ENCODE measurements around the gene BCLAF1. TPM values are rescaled to one million over a fixed set of nuclear protein-coding genes. Genes with fewer than 3 reads are reported as not detected.

The BCLAF1 gene
- polyA plus RNA-seq, 3 donors, result 32.5 to 75.8 (median 47.0) TPM

- H3K4me3 ChIP-seq (replicated peaks in 1 of 3; ENCODE audit: low read depth in 2 of 3, low read length in 3 of 3), result no peak overlapping the region
- DNase-seq, result no peak
- no peaks in the 10 kb centered on the region for H3K79me2 ChIP-seq (ENCODE audit: insufficient read depth, low read length)
- no peak overlapping the region for H3K27ac ChIP-seq (ENCODE audit: low read depth in 1 of 2, low read length in 2 of 2)
- no peak overlapping the region for H3K9ac ChIP-seq (ENCODE audit: insufficient read depth, low read length, poor library complexity, severe bottlenecking)
- no peaks in the 10 kb centered on the region for H3K9me3 Mint-ChIP-seq
- no peaks in the 10 kb centered on the region for H3K27me3 ChIP-seq (ENCODE audit: control insufficient read depth in 2 of 2, insufficient read depth in 2 of 2, low read length in 2 of 2)
- H3K4me2 ChIP-seq (replicated peaks; ENCODE audit: extremely low read depth, low read length, poor library complexity, severe bottlenecking), result no peak overlapping the region
- H3K4me1 Mint-ChIP-seq, result no peaks in the 10 kb centered on the region
- H3K27me3 Mint-ChIP-seq (ENCODE audit: low read depth in 3 of 3), result peaks cover 0 to 2% (median 0%) of the 10 kb centered on the region in 3 donors
- no peaks in the 10 kb centered on the region for H3K36me3 ChIP-seq (replicated peaks in 1 of 2; ENCODE audit: control insufficient read depth in 1 of 2, insufficient read depth in 2 of 2, low read length in 2 of 2)
- no peaks in the 10 kb centered on the region for H3K36me3 Mint-ChIP-seq
- intact Hi-C loops (cut with micrococcal nuclease), result no loop called here
- WGBS (ENCODE audit: insufficient coverage), result 100% methylated on average over 3 of the region's 4 CpGs
- no peaks in the 10 kb centered on the region for H3K9me3 ChIP-seq (replicated peaks in 1 of 2; ENCODE audit: control insufficient read depth in 1 of 2, insufficient read depth in 1 of 2, low read length in 2 of 2)
- H3K4me3 Mint-ChIP-seq, result no peak overlapping the region
- no peak for TF ChIP-seq CTCF (IDR thresholded peaks at IDR 0.05)
- H4K20me1 ChIP-seq (ENCODE audit: insufficient read depth, low read length), result no peaks in the 10 kb centered on the region
- no peak overlapping the region for H3K27ac Mint-ChIP-seq
- H3K4me1 ChIP-seq (ENCODE audit: control insufficient read depth in 1 of 2, insufficient read depth in 2 of 2, low read length in 2 of 2), result no peaks in the 10 kb centered on the region
- H2AFZ ChIP-seq (ENCODE audit: insufficient read depth, low read depth, low read length, poor library complexity, severe bottlenecking), result no peak overlapping the region
These were observed 29.0 kb upstream of the BCLAF1 start for GRCh38 chr6:136318676-136319075.

GRCh38 chr6:136317971-136318370 lies 28.3 kb upstream of the BCLAF1 start:
- Mint-ChIP-seq H3K4me3 (no peak overlapping the region), H3K9me3 (no peaks in the 10 kb centered on the region), H3K4me1 (peaks cover 2% of the 10 kb centered on the region), H3K27me3 (ENCODE audit: low read depth in 3 of 3) (peaks cover 0 to 2% (median 0%) of the 10 kb centered on the region in 3 donors), H3K36me3 (no peaks in the 10 kb centered on the region), H3K27ac (no peak overlapping the region)
- DNase-seq, result no peak
- H2AFZ ChIP-seq (ENCODE audit: insufficient read depth, low read depth, low read length, poor library complexity, severe bottlenecking), result no peak overlapping the region
- H3K36me3 ChIP-seq (replicated peaks in 1 of 2; ENCODE audit: control insufficient read depth in 1 of 2, insufficient read depth in 2 of 2, low read length in 2 of 2), result no peaks in the 10 kb centered on the region
- H3K9ac ChIP-seq (ENCODE audit: insufficient read depth, low read length, poor library complexity, severe bottlenecking), result no peak overlapping the region
- H3K27me3 ChIP-seq (ENCODE audit: control insufficient read depth in 2 of 2, insufficient read depth in 2 of 2, low read length in 2 of 2), result no peaks in the 10 kb centered on the region
- intact Hi-C loops (cut with micrococcal nuclease), result no loop called here
- H3K4me3 ChIP-seq (replicated peaks in 1 of 3; ENCODE audit: low read depth in 2 of 3, low read length in 3 of 3), result no peak overlapping the region
- no peak for TF ChIP-seq CTCF (IDR thresholded peaks at IDR 0.05)
- no peaks in the 10 kb centered on the region for H3K4me1 ChIP-seq (ENCODE audit: control insufficient read depth in 1 of 2, insufficient read depth in 2 of 2, low read length in 2 of 2)
- no peak overlapping the region for H3K27ac ChIP-seq (ENCODE audit: low read depth in 1 of 2, low read length in 2 of 2)
- no peaks in the 10 kb centered on the region for H4K20me1 ChIP-seq (ENCODE audit: insufficient read depth, low read length)
- WGBS (ENCODE audit: insufficient coverage), result 89% methylated on average over 4 of the region's 6 CpGs
- no peaks in the 10 kb centered on the region for H3K79me2 ChIP-seq (ENCODE audit: insufficient read depth, low read length)
- H3K4me2 ChIP-seq (replicated peaks; ENCODE audit: extremely low read depth, low read length, poor library complexity, severe bottlenecking), result no peak overlapping the region
- H3K9me3 ChIP-seq (replicated peaks in 1 of 2; ENCODE audit: control insufficient read depth in 1 of 2, insufficient read depth in 1 of 2, low read length in 2 of 2), result no peaks in the 10 kb centered on the region
